ENCODE data around the gene HBQ1.
"Not testable (repeated sequence)": the region's sequence is repeated elsewhere in the genome, so short reads cannot be mapped to it uniquely, and the experiment has no call there.

HBQ1 gene

GRCh38 chr16:162271-162991, 17.8 kb upstream of the HBQ1 start:
- DNase-seq, result no peak

GRCh38 chr16:163139-163538, 17.1 kb upstream of the HBQ1 start:
- not testable (repeated sequence) for DNase-seq

DNA sequence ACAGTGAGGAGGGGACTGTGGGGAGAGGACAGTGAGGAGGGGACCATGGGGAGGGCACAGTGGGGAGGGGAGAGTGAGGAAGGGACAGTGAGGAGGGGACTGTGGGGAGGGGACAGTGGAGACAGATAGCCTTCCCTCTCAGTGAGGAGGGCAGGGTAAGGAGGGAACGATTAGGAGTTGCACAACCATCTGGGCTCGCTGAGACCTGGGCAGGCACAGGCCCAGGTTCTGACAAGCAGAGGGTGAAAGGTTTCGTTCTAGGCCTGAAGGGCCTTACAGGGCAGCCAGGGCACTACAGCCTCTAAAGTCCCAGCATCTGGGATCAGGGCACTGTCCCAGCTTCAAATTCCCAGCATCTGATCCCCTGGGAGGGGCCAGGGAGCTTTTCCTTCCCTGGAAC, 16.6 kb upstream of the HBQ1 start:
- DNase-seq, result not testable (repeated sequence)

- not testable (repeated sequence) for DNase-seq
These were observed 16.0 kb upstream of the HBQ1 start for GRCh38 chr16:164134-164823.

DNA sequence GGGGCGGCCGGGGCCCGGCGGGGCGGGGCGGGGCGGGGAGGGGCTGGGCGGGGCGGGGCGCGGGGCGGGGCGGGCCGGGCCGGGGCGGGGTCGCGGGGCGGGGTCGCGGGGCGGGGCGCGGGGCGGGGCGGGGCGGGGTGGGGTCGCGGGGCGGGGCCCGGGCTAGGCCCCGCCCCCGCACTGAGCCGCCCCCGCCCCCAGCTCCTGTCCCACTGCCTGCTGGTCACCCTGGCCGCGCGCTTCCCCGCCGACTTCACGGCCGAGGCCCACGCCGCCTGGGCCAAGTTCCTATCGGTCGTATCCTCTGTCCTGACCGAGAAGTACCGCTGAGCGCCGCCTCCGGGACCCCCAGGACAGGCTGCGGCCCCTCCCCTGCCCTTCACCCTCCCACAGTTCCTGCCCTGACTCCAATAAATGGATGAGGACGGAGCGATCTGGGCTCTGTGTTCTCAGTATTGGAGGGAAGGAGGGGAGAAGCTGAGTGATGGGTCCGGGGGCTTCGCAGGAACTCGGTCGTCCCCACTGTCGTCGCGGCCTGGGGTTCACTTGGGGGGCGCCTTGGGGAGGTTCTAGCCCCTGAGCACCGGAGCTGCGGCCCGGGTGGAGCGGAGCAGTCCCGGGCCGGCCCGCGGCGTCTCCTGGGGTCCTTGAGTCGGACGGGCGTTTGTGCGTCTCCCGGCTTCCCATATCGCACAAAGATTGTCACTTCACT, 15.3 kb upstream of the HBQ1 start:
- DNase-seq, result no peak

GRCh38 chr16:165539-166374, 14.5 kb upstream of the HBQ1 start, which contains the start of gene HBM:
Gene HBM (plus strand): TSS chr16:165978. CDS start chr16:165998, 20 bp downstream.
- DNase-seq, result no peak

GRCh38 chr16:166375-167121, 13.7 kb upstream of the HBQ1 start:
- DNase-seq, result no peak

- DNase-seq, result no peak
These were observed 13.1 kb upstream of the HBQ1 start for GRCh38 chr16:167122-167690.

DNA sequence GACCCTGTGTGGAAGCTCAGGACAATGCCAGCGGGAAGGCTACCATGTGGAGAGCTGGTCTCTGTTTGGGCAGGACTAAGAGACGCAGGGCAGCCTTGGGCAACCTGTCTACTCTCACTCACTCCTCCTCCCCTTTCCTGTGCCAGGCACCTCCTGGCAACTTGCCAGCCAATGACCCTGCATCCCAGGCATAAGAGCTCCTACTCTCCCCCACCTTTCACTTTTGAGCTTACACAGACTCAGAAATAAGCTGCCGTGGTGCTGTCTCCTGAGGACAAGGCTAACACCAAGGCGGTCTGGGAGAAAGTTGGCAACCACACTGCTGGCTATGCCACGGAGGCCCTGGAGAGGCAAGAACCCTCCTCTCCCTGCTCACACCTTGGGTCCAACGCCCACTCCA, 11.8 kb upstream of the HBQ1 start:
- DNase-seq, result no peak

DNA sequence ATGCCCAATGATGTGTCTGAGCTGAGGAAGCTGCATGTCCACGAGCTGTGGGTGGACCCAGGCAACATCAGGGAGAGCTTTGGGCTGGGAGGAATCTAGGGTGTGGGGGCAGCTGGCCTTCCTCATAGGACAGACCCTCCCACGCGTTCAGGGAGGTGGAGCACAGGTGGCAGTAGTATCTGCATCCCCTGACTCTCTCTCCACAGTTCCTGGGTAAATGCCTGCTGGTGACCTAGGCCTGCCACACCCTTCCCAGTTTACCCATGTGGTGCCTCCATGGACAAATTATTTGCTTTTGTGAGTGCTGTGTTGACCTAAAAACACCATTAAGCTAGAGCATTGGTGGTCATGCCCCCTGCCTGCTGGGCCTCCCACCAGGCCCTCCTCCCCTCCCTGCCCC, 11.2 kb upstream of the HBQ1 start:
- DNase-seq, result no peak

- peak; percentile 18 for DNase-seq
These were observed 10.2 kb upstream of the HBQ1 start for GRCh38 chr16:170088-170507.

- no peak for DNase-seq
These were observed 9.5 kb upstream of the HBQ1 start for GRCh38 chr16:170788-171187.

DNA sequence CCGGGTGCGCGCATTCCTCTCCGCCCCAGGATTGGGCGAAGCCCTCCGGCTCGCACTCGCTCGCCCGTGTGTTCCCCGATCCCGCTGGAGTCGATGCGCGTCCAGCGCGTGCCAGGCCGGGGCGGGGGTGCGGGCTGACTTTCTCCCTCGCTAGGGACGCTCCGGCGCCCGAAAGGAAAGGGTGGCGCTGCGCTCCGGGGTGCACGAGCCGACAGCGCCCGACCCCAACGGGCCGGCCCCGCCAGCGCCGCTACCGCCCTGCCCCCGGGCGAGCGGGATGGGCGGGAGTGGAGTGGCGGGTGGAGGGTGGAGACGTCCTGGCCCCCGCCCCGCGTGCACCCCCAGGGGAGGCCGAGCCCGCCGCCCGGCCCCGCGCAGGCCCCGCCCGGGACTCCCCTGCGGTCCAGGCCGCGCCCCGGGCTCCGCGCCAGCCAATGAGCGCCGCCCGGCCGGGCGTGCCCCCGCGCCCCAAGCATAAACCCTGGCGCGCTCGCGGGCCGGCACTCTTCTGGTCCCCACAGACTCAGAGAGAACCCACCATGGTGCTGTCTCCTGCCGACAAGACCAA, 7.8 kb upstream of the HBQ1 start, which contains the start of gene HBA2:
Gene HBA2, plus strand, starts transcription at position 503 of the 568 bp plus-strand sequence. Its CDS starts 37 bp downstream, at position 540.
- DNase-seq, result not testable (repeated sequence)

- DNase-seq, result not testable (repeated sequence)
These were observed 6.9 kb upstream of the HBQ1 start for GRCh38 chr16:173211-173854.

DNA sequence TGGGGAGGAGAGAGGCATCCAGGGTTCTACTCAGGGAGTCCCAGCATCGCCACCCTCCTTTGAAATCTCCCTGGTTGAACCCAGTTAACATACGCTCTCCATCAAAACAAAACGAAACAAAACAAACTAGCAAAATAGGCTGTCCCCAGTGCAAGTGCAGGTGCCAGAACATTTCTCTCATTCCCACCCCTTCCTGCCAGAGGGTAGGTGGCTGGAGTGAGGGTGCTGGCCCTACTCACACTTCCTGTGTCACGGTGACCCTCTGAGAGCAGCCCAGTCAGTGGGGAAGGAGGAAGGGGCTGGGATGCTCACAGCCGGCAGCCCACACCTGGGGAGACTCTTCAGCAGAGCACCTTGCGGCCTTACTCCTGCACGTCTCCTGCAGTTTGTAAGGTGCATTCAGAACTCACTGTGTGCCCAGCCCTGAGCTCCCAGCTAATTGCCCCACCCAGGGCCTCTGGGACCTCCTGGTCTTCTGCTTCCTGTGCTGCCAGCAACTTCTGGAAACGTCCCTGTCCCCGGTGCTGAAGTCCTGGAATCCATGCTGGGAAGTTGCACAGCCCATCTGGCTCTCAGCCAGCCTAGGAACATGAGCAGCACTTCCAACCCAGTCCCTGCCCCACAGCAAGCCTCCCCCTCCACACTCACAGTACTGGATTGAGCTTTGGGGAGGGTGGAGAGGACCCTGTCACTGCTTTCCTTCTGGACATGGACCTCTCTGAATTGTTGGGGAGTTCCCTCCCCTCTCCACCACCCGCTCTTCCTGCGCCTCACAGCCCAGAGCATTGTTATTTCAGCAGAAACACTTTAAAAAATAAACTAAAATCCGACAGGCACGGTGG, 6.1 kb upstream of the HBQ1 start:
- DNase-seq, result peak; percentile 21

DNA sequence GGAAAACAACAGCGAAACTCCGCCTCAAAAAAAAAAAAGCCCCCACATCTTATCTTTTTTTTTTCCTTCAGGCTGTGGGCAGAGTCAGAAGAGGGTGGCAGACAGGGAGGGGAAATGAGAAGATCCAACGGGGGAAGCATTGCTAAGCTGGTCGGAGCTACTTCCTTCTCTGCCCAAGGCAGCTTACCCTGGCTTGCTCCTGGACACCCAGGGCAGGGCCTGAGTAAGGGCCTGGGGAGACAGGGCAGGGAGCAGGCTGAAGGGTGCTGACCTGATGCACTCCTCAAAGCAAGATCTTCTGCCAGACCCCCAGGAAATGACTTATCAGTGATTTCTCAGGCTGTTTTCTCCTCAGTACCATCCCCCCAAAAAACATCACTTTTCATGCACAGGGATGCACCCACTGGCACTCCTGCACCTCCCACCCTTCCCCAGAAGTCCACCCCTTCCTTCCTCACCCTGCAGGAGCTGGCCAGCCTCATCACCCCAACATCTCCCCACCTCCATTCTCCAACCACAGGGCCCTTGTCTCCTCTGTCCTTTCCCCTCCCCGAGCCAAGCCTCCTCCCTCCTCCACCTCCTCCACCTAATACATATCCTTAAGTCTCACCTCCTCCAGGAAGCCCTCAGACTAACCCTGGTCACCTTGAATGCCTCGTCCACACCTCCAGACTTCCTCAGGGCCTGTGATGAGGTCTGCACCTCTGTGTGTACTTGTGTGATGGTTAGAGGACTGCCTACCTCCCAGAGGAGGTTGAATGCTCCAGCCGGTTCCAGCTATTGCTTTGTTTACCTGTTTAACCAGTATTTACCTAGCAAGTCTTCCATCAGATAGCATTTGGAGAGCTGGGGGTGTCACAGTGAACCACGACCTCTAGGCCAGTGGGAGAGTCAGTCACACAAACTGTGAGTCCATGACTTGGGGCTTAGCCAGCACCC, 5.0 kb upstream of the HBQ1 start:
- no peak for DNase-seq

DNA sequence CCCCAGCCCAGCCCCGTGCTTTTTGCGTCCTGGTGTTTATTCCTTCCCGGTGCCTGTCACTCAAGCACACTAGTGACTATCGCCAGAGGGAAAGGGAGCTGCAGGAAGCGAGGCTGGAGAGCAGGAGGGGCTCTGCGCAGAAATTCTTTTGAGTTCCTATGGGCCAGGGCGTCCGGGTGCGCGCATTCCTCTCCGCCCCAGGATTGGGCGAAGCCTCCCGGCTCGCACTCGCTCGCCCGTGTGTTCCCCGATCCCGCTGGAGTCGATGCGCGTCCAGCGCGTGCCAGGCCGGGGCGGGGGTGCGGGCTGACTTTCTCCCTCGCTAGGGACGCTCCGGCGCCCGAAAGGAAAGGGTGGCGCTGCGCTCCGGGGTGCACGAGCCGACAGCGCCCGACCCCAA, 4.3 kb upstream of the HBQ1 start:
- DNase-seq, result not testable (repeated sequence)

Measured in fibroblast of skin of right biceps (primary cell).